Suprapubic skin (tissue), 4 donors: ENCODE data around the gene GDF2.

Experiments
- CTCF ChIP-seq, 2 donors: fragments of 200-600 bp in 1 of 2; fragments of 450-650 bp in 1 of 2; sonication (generic) in 1 of 2; IDR thresholded peaks; one replicate each; pipeline ENCODE4 v1.5.1; 2016 to 2019; ENCODE audit warnings: antibody characterized with exemption in 2 of 2, mild to moderate bottlenecking in 1 of 2, moderate library complexity in 1 of 2
- EP300 ChIP-seq: sonication (generic); formaldehyde crosslinking; IDR thresholded peaks from one replicate; pipeline ENCODE4 v1.6.1; 2017; ENCODE audit warnings: antibody characterized with exemption
- POLR2A ChIP-seq, 2 donors: fragments of 450-650 bp; IDR thresholded peaks; one replicate each; pipeline ENCODE4 v1.6.1; 2017; ENCODE audit warnings: antibody characterized with exemption in 2 of 2, mild to moderate bottlenecking in 2 of 2, moderate library complexity in 2 of 2
- POLR2AphosphoS5 ChIP-seq, 3 donors: sonication (generic); formaldehyde crosslinking; IDR thresholded peaks; one replicate each; pipeline ENCODE4 v1.6.1; 2017; ENCODE audit warnings: antibody characterized with exemption in 3 of 3

GRCh38 chr10:47369251-47369894 lies 47.1 kb downstream of the GDF2 start:
- TF ChIP-seq EP300: no peak
- TF ChIP-seq POLR2A (IDR thresholded peaks at IDR 0.05): no peak
- TF ChIP-seq CTCF (IDR thresholded peaks at IDR 0.05): no peak
- TF ChIP-seq POLR2AphosphoS5 (IDR thresholded peaks at IDR 0.05): no peak
